Measurements from ENCODE around the gene IMMP2L.

Gene IMMP2L

DNA sequence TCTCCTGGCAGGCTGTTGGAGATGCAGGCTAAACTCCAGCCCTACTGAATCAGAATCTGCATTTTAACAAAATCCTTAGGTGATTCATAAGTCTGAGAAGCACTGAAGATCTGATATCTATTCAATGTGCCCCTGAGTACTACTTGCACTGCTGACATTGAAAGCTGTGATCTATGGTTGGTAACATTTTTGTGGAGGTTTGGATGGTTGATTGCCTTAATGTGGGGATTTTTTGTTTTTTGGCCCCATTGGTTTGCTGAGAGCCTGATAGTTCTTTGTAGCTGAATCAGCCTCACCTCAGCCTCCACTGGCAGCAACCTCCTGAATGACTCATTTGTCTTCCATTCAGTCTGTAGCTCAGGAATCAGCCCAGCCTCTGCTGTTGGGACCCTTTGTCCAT, 486.1 kb downstream of the IMMP2L start:
- no peak overlapping the region for H3K4me2 ChIP-seq (ENCODE audit: insufficient read depth, low read length)
- ATAC-seq (ENCODE audit: insufficient read depth, low read depth) (no peak), DNase-seq (no peak)
- H3K4me3 ChIP-seq (ENCODE audit: low read depth in 1 of 2, low read length in 2 of 2) = no peak overlapping the region
- H3K9me3 ChIP-seq (ENCODE audit: insufficient read depth, low read length, severe bottlenecking) = no peaks in the 10 kb centered on the region
- no peak overlapping the region for H3K27ac ChIP-seq (ENCODE audit: low read length)
- no peaks in the 10 kb centered on the region for H4K20me1 ChIP-seq (ENCODE audit: insufficient read depth, low read length)
- TF ChIP-seq EZH2 (IDR thresholded peaks at IDR 0.05; ENCODE audit: borderline replicate concordance, low read depth, low read length, severe bottlenecking) = no peak
- TF ChIP-seq, protein P1, sequence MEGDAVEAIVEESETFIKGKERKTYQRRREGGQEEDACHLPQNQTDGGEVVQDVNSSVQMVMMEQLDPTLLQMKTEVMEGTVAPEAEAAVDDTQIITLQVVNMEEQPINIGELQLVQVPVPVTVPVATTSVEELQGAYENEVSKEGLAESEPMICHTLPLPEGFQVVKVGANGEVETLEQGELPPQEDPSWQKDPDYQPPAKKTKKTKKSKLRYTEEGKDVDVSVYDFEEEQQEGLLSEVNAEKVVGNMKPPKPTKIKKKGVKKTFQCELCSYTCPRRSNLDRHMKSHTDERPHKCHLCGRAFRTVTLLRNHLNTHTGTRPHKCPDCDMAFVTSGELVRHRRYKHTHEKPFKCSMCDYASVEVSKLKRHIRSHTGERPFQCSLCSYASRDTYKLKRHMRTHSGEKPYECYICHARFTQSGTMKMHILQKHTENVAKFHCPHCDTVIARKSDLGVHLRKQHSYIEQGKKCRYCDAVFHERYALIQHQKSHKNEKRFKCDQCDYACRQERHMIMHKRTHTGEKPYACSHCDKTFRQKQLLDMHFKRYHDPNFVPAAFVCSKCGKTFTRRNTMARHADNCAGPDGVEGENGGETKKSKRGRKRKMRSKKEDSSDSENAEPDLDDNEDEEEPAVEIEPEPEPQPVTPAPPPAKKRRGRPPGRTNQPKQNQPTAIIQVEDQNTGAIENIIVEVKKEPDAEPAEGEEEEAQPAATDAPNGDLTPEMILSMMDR (IDR thresholded peaks at IDR 0.05; ENCODE audit: borderline replicate concordance, extremely low read depth, low read length, poor library complexity, severe bottlenecking) = no peak
- H3K79me2 ChIP-seq (ENCODE audit: insufficient read depth, low read length) = no peaks in the 10 kb centered on the region
- no peaks in the 10 kb centered on the region for H3K36me3 ChIP-seq (ENCODE audit: insufficient read depth, low read length)
- no peak overlapping the region for H2AFZ ChIP-seq (ENCODE audit: low read depth, low read length)
- H3K9ac ChIP-seq (ENCODE audit: low read depth, low read length) = no peak overlapping the region
- H3K27me3 ChIP-seq (ENCODE audit: insufficient read depth, low read length, poor library complexity) = no peaks in the 10 kb centered on the region
- peaks cover 35% of the 10 kb centered on the region for H3K4me1 ChIP-seq (ENCODE audit: insufficient read depth, low read length)

DNA sequence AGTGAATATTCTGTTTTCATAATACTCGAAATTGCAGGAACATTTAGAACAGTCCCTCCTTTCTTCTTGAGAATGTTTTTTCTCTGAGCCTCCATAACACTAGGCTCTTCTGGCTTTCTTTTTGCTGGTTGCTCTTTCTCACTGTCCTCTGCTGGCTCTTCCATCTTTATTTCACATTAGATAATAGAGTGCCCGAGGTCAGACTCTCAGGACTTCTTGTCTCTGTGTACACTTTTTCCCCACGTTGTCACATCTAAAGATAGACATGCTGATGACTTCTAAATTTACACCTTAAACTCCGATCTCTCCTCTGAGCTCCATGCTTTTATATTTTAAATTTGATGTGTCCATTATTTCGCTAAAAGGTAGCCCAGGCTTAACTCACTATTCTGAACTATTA, 486.8 kb downstream of the IMMP2L start:
- H3K79me2 ChIP-seq (ENCODE audit: insufficient read depth, low read length) = no peaks in the 10 kb centered on the region
- no peaks in the 10 kb centered on the region for H4K20me1 ChIP-seq (ENCODE audit: insufficient read depth, low read length)
- H3K27me3 ChIP-seq (ENCODE audit: insufficient read depth, low read length, poor library complexity) = no peaks in the 10 kb centered on the region
- DNase-seq (no peak), ATAC-seq (ENCODE audit: insufficient read depth, low read depth) (no peak)
- H3K36me3 ChIP-seq (ENCODE audit: insufficient read depth, low read length) = no peaks in the 10 kb centered on the region
- H3K4me2 ChIP-seq (ENCODE audit: insufficient read depth, low read length) = no peak overlapping the region
- no peak overlapping the region for H3K27ac ChIP-seq (ENCODE audit: low read length)
- H3K9ac ChIP-seq (ENCODE audit: low read depth, low read length) = no peak overlapping the region
- H3K9me3 ChIP-seq (ENCODE audit: insufficient read depth, low read length, severe bottlenecking) = no peaks in the 10 kb centered on the region
- TF ChIP-seq, protein P1 (IDR thresholded peaks at IDR 0.05; ENCODE audit: borderline replicate concordance, extremely low read depth, low read length, poor library complexity, severe bottlenecking) = no peak
- TF ChIP-seq EZH2 (IDR thresholded peaks at IDR 0.05; ENCODE audit: borderline replicate concordance, low read depth, low read length, severe bottlenecking) = no peak
- H2AFZ ChIP-seq (ENCODE audit: low read depth, low read length) = no peak overlapping the region
- peaks cover 31% of the 10 kb centered on the region for H3K4me1 ChIP-seq (ENCODE audit: insufficient read depth, low read length)
- H3K4me3 ChIP-seq (ENCODE audit: low read depth in 1 of 2, low read length in 2 of 2) = no peak overlapping the region

DNA sequence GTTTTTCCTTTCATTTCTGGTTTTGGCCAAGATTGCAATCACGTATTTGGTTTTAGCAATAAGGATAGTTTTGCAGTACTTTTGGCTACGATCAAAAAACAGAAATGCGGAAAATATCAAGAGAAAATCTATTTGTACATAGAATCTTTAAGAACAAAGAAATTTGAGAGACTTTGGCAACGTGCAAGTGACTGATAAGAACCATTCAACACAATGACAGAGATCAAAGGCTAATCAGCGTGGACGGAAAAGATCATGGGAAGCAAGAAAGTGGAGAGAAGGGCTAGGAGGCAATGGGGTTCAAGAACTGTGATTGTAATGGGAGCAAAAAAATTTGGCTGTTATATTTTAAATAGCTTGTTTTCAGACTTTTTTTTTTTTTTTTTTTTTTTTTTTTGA, 487.5 kb downstream of the IMMP2L start:
- no peak overlapping the region for H3K4me2 ChIP-seq (ENCODE audit: insufficient read depth, low read length)

More for the DNA sequence above, 487.5 kb downstream of the IMMP2L start:
- no peak overlapping the region for H3K9ac ChIP-seq (ENCODE audit: low read depth, low read length)
- no peaks in the 10 kb centered on the region for H3K79me2 ChIP-seq (ENCODE audit: insufficient read depth, low read length)
- no peaks in the 10 kb centered on the region for H4K20me1 ChIP-seq (ENCODE audit: insufficient read depth, low read length)
- H3K4me3 ChIP-seq (ENCODE audit: low read depth in 1 of 2, low read length in 2 of 2) = no peak overlapping the region
- H3K9me3 ChIP-seq (ENCODE audit: insufficient read depth, low read length, severe bottlenecking) = no peaks in the 10 kb centered on the region
- no peak overlapping the region for H3K27ac ChIP-seq (ENCODE audit: low read length)
- no peak for TF ChIP-seq EZH2 (IDR thresholded peaks at IDR 0.05; ENCODE audit: borderline replicate concordance, low read depth, low read length, severe bottlenecking)
- TF ChIP-seq, protein P1 (IDR thresholded peaks at IDR 0.05; ENCODE audit: borderline replicate concordance, extremely low read depth, low read length, poor library complexity, severe bottlenecking) = no peak
- ATAC-seq (ENCODE audit: insufficient read depth, low read depth) (no peak), DNase-seq (no peak)
- H2AFZ ChIP-seq (ENCODE audit: low read depth, low read length) = no peak overlapping the region
- peaks cover 31% of the 10 kb centered on the region for H3K4me1 ChIP-seq (ENCODE audit: insufficient read depth, low read length)
- no peaks in the 10 kb centered on the region for H3K36me3 ChIP-seq (ENCODE audit: insufficient read depth, low read length)
- no peaks in the 10 kb centered on the region for H3K27me3 ChIP-seq (ENCODE audit: insufficient read depth, low read length, poor library complexity)
